Measurements from ENCODE around the gene CSNK1G3. TPM values are rescaled to one million over a fixed set of nuclear protein-coding genes. Genes with fewer than 3 reads are reported as not detected.

The CSNK1G3 gene
- total RNA-seq, 4 donors from 2014 or later: 43.5 to 60.0 (median 53.2) TPM

- 94 to 100% methylated on average over 1 of the region's 1 CpG for WGBS, 2 donors
- Histone ChIP-seq H3K27me3 (no peaks in the 10 kb centered on the region), H3K4me3 (replicated peaks in 1 of 3) (no peak overlapping the region), H3K27ac (no peak overlapping the region), H3K36me3 (no peaks in the 10 kb centered on the region), H3K9me3 (no peaks in the 10 kb centered on the region), H3K4me1 (no peaks in the 10 kb centered on the region)
- TF ChIP-seq POLR2A (IDR thresholded peaks at IDR 0.05): no peak
- TF ChIP-seq CTCF (IDR thresholded peaks at IDR 0.05): no peak
- DNase-seq: no peak
- intact Hi-C loops (cut with DNase I): no loop called here
These were observed 35.2 kb upstream of the CSNK1G3 start for GRCh38 chr5:123476731-123477130.

GRCh38 chr5:123478546-123478945 lies 33.4 kb upstream of the CSNK1G3 start:
- TF ChIP-seq CTCF (IDR thresholded peaks at IDR 0.05) (no peak), POLR2A (IDR thresholded peaks at IDR 0.05) (no peak)
- intact Hi-C loops (cut with DNase I): no loop called here
- 89 to 97% methylated on average over 1 of the region's 1 CpG for WGBS, 2 donors
- no peak for DNase-seq
- no peak overlapping the region for H3K4me3 ChIP-seq (replicated peaks in 1 of 3)
- H3K4me1 ChIP-seq: no peaks in the 10 kb centered on the region
- no peaks in the 10 kb centered on the region for H3K9me3 ChIP-seq
- no peaks in the 10 kb centered on the region for H3K27me3 ChIP-seq
- H3K36me3 ChIP-seq: no peaks in the 10 kb centered on the region
- H3K27ac ChIP-seq: no peak overlapping the region

GRCh38 chr5:123482258-123482657 lies 29.7 kb upstream of the CSNK1G3 start:
- Histone ChIP-seq H3K4me1 (no peaks in the 10 kb centered on the region), H3K9me3 (no peaks in the 10 kb centered on the region), H3K4me3 (replicated peaks in 1 of 3) (no peak overlapping the region), H3K27ac (no peak overlapping the region), H3K36me3 (no peaks in the 10 kb centered on the region), H3K27me3 (no peaks in the 10 kb centered on the region)
- TF ChIP-seq POLR2A (IDR thresholded peaks at IDR 0.05) (no peak), CTCF (IDR thresholded peaks at IDR 0.05) (no peak)
- no peak for DNase-seq
- intact Hi-C loops (cut with DNase I): no loop called here
- WGBS, 2 donors: 73 to 84% methylated on average over 4 of the region's 4 CpGs

- TF ChIP-seq CTCF (IDR thresholded peaks at IDR 0.05) (no peak), POLR2A (IDR thresholded peaks at IDR 0.05) (no peak)
- Histone ChIP-seq H3K4me3 (replicated peaks in 1 of 3) (no peak overlapping the region), H3K9me3 (no peaks in the 10 kb centered on the region), H3K36me3 (no peaks in the 10 kb centered on the region), H3K27ac (no peak overlapping the region), H3K27me3 (no peaks in the 10 kb centered on the region), H3K4me1 (no peaks in the 10 kb centered on the region)
- no peak for DNase-seq
- intact Hi-C loops (cut with DNase I): no loop called here
These were observed 28.4 kb upstream of the CSNK1G3 start for GRCh38 chr5:123483446-123484077.

- Histone ChIP-seq H3K4me1 (no peaks in the 10 kb centered on the region), H3K4me3 (replicated peaks in 1 of 3) (no peak overlapping the region), H3K36me3 (no peaks in the 10 kb centered on the region), H3K27ac (no peak overlapping the region), H3K9me3 (no peaks in the 10 kb centered on the region), H3K27me3 (no peaks in the 10 kb centered on the region)
- TF ChIP-seq POLR2A (IDR thresholded peaks at IDR 0.05) (no peak), CTCF (IDR thresholded peaks at IDR 0.05) (no peak)
- no peak for DNase-seq
- 89% methylated on average over 2 of the region's 2 CpGs for WGBS, 2 donors
- intact Hi-C loops (cut with DNase I): no loop called here
These were observed 26.7 kb upstream of the CSNK1G3 start for GRCh38 chr5:123485275-123485674.
